Nephron (organoid): ENCODE results near the gene BCAS4.
"Not testable (repeated sequence)": the region's sequence is repeated elsewhere in the genome, so short reads cannot be mapped to it uniquely, and the experiment has no call there.

Experiments used
- H3K27ac Mint-ChIP-seq, 3 experiments: 2 replicates each; pipeline ENCODE4 v1.8.0; 2020; ENCODE audit warnings: mixed read lengths in 3 of 3, mild to moderate bottlenecking in 2 of 3, moderate library complexity in 1 of 3
- H3K27me3 Mint-ChIP-seq: 2 replicates; pipeline ENCODE4 v1.8.0; 2021; ENCODE audit warnings: low read depth, mild to moderate bottlenecking, moderate library complexity, mixed read lengths
- H3K36me3 Mint-ChIP-seq: 2 replicates; pipeline ENCODE4 v1.8.0; 2020; ENCODE audit warnings: low read depth, mixed read lengths
- H3K4me1 Mint-ChIP-seq: 2 replicates; pipeline ENCODE4 v1.8.0; 2020; ENCODE audit warnings: mixed read lengths
- H3K4me3 Mint-ChIP-seq, 3 experiments: 2 replicates each; pipeline ENCODE4 v1.8.0; 2020; ENCODE audit warnings: mild to moderate bottlenecking in 3 of 3, mixed read lengths in 3 of 3, moderate library complexity in 2 of 3
- H3K9me3 Mint-ChIP-seq: 2 replicates; pipeline ENCODE4 v1.8.0; 2020; ENCODE audit warnings: mixed read lengths
- CTCF ChIP-seq, 3 experiments: fragments of 200-600 bp; sonication (generic); IDR thresholded peaks; one replicate each; pipeline ENCODE4 v1.5.0; 2021; ENCODE audit warnings: antibody characterized with exemption in 3 of 3; ENCODE audit not compliant: unreplicated experiment in 3 of 3

Gene BCAS4

GRCh38 chr20:50797142-50797541 is 2.3 kb downstream of the BCAS4 start:
- TF ChIP-seq CTCF (IDR thresholded peaks at IDR 0.05; ENCODE audit: unreplicated experiment in 3 of 3) = no peak
- Mint-ChIP-seq H3K9me3 (no peaks in the 10 kb centered on the region), H3K4me1 (peaks cover 16% of the 10 kb centered on the region), H3K27me3 (peaks cover 10% of the 10 kb centered on the region), H3K4me3 (peak overlapping the region in 2 of 3 experiments; percentile 56 to 61), H3K36me3 (no peaks in the 10 kb centered on the region), H3K27ac (no peak overlapping the region)

- H3K4me3 Mint-ChIP-seq = peak overlapping the region in 1 of 3 experiments; percentile 22
- H3K27ac Mint-ChIP-seq = no peak overlapping the region
- no peaks in the 10 kb centered on the region for H3K9me3 Mint-ChIP-seq
- H3K27me3 Mint-ChIP-seq = peaks cover 10% of the 10 kb centered on the region
- peaks cover 5% of the 10 kb centered on the region for H3K4me1 Mint-ChIP-seq
- TF ChIP-seq CTCF (IDR thresholded peaks at IDR 0.05; ENCODE audit: unreplicated experiment in 3 of 3) = no peak
- no peaks in the 10 kb centered on the region for H3K36me3 Mint-ChIP-seq
These were observed 3.8 kb downstream of the BCAS4 start for GRCh38 chr20:50798650-50799049.

- peak overlapping the region in 1 of 3 experiments; percentile 22 for H3K4me3 Mint-ChIP-seq
- H3K27ac Mint-ChIP-seq = no peak overlapping the region
- peaks cover 10% of the 10 kb centered on the region for H3K27me3 Mint-ChIP-seq
- no peak for TF ChIP-seq CTCF (IDR thresholded peaks at IDR 0.05; ENCODE audit: unreplicated experiment in 3 of 3)
- H3K4me1 Mint-ChIP-seq = peaks cover 5% of the 10 kb centered on the region
- no peaks in the 10 kb centered on the region for H3K9me3 Mint-ChIP-seq
- no peaks in the 10 kb centered on the region for H3K36me3 Mint-ChIP-seq
These were observed 4.5 kb downstream of the BCAS4 start for GRCh38 chr20:50799176-50799889.

GRCh38 chr20:50799890-50800550 is 5.2 kb downstream of the BCAS4 start:
- Mint-ChIP-seq H3K4me3 (no peak overlapping the region), H3K27ac (no peak overlapping the region), H3K27me3 (peaks cover 10% of the 10 kb centered on the region), H3K9me3 (no peaks in the 10 kb centered on the region), H3K4me1 (peaks cover 5% of the 10 kb centered on the region), H3K36me3 (no peaks in the 10 kb centered on the region)
- no peak for TF ChIP-seq CTCF (IDR thresholded peaks at IDR 0.05; ENCODE audit: unreplicated experiment in 3 of 3)

- not testable (repeated sequence) for H3K27ac Mint-ChIP-seq, H3K4me1 Mint-ChIP-seq, H3K9me3 Mint-ChIP-seq, H3K4me3 Mint-ChIP-seq, H3K36me3 Mint-ChIP-seq, H3K27me3 Mint-ChIP-seq
These were observed 6.3 kb downstream of the BCAS4 start for GRCh38 chr20:50800986-50801746.

GRCh38 chr20:50801747-50802125 is 6.9 kb downstream of the BCAS4 start:
- Mint-ChIP-seq H3K4me1 (no peaks in the 10 kb centered on the region), H3K36me3 (no peaks in the 10 kb centered on the region), H3K9me3 (no peaks in the 10 kb centered on the region), H3K27me3 (peaks cover 4% of the 10 kb centered on the region), H3K4me3 (no peak overlapping the region), H3K27ac (no peak overlapping the region)
- no peak for TF ChIP-seq CTCF (IDR thresholded peaks at IDR 0.05; ENCODE audit: unreplicated experiment in 3 of 3)
